ENCODE measurements around the gene PCAT6.
"Not testable (repeated sequence)": the region's sequence is repeated elsewhere in the genome, so short reads cannot be mapped to it uniquely, and the experiment has no call there.

Gene PCAT6

DNA sequence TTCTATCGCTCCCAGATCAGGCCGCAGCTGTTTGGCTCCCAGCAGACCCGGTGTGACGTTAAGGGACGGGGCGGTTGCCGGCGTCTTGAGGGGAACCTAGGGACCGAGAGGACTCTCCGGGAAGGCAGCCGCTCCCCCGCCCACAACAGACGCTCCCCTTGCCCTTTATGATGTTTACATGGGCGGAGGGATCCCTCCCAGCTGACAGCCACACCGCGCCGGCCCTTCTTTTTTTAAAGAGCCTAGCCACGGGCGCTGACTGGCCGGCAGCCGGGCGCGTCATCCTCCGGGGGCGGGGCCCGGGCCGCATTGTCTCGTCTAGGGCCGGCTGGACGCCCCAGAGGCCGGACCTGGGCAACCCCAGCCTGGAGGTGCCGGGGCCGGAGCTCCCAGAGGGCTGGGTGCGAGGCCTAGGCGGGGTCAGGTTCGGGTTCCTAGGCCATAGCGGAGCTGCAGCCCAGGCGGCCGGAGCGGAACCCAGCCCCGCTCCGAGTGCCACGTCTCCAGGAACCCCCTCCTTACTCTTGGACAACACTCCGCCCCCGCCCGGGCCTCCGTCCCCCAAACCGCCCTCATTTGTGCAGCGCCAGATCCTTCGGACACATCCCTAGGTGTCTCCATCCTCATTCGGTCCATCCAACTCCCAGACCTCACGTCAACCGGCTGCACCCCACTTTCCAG is at the start of gene PCAT6:
Gene PCAT6 (plus strand): TSS at position 340 of the 681 bp plus-strand sequence.
- peak; percentile 68 for DNase-seq

DNA sequence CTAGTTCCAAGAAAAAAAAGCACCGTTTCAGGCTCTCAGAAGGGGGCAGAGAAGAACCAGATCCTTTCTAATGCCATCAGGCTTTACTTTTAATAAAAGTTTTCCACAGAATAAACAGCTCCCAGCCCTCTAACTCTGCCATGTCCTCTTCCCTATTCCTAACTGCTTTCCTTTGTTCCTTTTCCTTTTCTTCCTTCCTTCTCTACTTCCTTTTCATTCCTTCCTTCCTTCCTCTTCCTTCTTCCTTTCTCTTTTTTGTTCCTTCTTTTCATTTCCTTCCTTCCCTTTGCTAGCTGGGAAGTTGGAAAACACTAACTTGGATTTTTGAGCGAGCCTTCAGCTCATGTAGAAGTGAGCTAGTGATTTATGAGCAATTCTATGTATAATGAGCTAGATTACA is 48.7 kb upstream of the PCAT6 start:
- no peak for DNase-seq

DNA sequence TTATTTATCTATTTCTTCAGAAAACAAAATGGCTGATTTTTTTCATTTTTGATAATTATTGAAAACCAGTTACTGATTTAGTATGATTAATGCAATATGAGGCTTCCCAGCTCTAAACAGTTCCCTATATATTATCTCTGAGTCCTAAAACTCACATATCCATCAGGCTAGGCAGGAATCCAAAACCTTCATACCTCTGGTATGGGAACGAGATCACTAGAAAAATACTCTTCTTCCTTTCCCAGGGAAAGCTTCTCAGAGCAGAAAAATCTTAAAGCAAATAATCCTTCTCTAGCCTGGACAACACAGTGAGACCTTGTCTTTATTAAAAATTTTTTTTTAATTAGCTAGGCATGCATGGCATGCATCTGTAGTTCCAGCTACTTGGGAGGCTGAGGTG is 45.0 kb upstream of the PCAT6 start:
- no peak for DNase-seq

DNA sequence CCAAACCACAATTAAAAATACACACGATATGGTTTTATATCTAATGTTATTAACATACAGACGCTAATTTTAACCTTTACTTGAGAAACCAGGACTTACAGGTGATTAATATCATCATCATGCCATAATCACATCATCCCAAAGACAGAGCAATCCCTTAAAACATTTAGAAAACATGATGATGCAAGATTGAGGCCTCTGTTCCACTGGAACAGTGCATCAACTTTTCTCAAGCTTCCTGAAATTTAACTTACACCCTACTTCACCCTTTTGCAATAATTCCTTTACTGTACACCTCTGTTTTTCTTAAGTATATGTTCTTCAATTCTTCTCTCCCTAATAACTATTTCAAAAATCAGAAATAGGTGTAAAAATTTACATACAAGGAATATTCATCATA is 40.6 kb upstream of the PCAT6 start:
- no peak for DNase-seq

DNA sequence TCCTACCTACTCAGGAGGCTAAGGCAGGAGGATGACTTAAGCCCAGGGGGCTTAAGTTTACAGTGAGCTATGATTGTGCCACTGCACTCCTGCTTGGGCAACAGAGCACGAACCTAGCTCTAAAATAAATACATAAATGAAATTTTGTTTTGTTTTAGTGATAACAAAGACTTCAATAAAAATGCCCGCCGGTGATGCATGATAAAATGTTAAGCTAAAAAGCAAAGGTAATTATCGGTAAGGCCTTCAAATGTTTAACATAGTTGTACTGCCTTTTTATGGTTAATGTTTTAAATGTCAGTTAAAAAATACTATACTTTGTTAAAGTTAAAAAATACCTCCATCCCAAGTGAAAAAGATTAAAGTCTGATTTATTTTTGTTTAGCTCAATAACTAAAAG is 29.6 kb upstream of the PCAT6 start:
- DNase-seq: no peak

DNA sequence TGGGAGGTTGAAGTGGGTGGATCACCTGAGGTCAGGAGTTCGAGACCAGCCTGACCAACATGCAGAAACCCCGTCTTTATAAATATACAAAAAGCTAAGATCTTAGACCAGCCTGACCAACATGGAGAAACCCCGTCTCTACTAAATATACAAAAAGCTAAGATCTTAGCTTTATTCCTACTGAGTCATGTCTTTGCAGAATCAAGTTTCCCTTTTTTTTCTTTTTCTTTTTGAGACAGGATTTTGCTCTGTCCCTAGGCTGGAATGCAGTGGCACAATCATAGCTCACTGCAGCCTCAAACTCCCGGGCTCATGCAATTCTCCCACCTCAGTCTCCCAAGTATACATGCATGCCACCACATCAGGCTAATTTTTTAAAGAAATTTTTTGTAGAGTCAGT is 23.9 kb upstream of the PCAT6 start:
- DNase-seq: no peak

DNA sequence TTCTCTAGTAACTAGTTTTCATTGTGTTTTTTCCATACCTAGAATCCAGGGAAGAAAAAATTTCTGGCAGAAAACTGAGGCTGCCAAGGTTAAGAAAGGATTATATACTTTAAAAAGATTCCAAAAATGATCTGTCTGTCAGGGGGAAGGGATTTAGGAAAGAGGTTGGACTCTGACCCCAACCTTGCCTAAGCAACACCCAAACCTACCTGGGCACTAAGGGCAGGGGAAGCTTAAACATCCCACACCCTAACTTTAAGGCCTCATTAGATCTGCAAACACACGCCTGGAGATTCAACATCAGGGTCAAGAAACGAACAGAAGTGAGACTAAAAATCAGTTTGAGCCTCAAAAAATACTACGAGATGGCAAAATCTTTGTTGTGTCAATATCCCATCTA is 22.0 kb upstream of the PCAT6 start:
- DNase-seq: no peak

DNA sequence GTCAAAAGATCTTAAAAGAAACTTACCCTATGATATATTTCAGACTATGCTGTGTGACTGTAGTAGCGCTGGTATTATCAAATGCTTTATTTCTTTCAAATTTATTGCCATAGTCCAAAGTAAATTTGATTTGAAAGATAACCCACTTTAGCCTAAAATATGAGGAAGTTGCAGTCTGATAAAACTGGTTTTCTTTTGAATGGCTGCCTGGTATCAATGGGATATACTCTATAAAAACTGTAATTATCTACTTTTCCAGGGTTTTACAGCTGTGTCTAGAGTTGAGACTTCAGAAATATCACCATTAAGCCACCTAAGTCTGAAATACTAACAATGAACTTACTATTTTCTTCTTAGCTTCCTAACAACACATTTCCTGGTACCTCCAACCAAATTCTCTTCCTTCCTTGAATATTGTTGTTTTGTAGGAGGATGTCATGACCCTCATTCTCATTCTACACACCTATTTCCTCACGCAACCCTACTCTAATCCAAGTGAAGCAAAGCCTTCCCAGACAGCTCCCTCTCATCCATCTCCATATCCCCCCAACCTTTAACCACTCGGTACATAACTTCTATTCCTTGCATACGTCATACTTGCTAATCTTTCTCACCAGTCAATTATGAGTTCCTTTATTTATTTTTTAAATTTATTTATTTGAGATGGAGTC is 19.5 kb upstream of the PCAT6 start:
- no peak for DNase-seq

DNA sequence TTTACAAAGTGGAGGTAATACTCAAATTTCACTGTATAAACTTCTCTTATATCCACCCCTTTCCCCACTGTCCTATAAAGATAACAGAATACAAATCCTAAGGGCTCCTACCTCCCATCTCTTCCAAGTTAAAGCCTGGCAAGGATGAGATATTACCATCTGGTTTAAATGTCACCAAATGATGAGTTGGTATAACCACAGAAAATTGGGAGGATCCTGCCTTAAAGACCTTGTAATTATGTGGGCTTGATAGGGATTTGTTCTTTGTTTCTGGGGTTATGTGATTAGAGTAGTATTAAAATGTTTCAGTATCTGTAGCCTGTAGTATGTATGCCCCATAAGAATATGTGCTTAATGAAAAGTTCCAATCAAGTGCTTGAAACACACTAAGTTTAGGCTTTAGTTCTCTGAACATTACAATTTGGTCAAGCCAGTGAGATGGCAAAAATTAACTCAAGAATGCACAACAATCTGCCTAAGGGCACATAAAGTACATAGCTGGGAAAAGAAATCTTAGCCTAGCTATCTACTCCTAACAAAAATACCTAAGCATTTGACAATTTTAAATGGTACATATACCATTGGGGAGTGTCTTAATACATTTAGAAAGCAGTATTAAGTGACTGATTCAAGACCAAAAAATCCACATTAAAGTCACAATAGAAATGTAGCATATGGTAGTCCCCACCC is 16.6 kb upstream of the PCAT6 start:
- DNase-seq: no peak

DNA sequence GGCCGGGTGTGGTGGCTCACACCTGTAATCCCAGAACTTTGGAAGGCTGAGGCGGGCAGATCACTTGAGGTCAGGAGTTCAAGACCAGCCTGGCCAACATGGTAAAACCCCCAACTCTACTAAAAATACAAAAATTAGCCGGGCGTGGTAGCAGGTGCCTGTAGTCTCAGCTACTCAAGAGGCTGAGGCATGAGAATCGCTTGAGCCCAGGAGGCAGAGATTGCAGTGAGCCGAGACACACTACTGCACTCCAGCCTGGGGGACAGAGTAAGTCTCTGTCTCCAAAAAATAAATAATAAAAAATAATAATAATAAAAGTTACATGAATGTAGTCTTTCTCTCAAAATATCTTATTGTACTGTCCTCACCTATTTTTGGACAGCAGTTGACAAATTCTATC is 15.8 kb upstream of the PCAT6 start:
- DNase-seq: not testable (repeated sequence)

DNA sequence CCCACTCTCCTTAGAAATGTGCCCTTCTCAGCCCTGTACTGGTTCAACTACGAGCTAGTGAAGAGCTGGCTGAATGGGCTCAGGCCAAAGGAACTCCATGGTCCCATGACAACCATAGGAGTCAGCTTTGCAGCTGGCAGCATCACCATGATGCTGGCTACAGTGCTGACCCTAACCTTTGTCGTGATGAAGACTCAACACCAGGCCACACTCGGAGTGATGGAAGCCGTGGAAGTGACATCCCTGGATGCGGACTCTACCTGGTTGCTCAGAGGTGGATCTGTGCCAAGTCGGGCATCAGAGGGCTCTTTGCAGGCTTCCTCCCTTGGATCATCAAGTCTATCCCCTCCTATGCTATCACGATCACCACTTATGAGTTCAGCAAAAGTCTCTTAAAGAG is 14.1 kb upstream of the PCAT6 start:
- no peak for DNase-seq

DNA sequence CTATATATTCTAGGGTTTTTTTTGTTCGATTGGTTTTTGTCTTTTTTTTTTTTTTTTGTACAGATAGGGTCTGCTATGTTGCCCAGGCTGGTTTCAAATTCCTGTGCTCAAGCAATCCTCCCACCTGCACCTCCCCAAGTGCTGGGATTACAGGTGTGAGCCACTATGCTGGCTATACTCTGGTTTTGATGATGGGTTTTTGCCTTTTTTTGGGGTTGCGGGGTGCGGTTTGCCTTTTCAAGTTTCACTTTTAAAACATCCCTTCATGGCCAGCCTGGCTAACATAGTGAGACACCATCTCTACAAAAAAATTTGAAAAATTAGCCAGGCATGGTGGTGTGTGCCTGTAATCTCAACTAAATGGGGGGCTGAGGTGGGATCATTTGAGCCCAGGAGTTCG is 12.5 kb upstream of the PCAT6 start:
- DNase-seq: no peak

DNA sequence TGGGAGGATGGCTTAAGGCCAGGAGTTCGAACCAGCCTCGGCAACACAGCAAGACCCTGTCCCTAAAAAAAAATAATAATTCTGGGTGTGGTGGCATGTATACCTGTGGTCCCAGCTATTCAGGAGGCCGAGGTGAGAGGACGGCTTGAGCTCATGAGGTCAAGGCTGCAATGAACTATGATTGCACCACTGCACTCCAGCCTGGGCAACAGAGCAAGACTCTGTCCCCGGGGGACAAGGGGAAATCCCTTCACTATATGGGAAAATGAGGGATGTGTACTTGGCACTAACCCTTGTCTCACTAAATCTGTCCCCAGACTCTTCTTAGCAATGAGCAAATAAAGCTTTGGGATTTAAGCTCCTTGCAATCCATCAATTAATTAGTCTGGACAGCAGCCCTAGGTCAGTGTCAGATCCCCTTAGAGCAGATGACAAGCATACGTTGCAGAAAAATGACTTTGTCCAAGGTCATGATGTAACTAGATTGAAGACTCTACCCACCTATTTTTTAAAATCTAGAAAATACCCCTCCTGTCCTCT is 11.9 kb upstream of the PCAT6 start:
- DNase-seq: no peak

DNA sequence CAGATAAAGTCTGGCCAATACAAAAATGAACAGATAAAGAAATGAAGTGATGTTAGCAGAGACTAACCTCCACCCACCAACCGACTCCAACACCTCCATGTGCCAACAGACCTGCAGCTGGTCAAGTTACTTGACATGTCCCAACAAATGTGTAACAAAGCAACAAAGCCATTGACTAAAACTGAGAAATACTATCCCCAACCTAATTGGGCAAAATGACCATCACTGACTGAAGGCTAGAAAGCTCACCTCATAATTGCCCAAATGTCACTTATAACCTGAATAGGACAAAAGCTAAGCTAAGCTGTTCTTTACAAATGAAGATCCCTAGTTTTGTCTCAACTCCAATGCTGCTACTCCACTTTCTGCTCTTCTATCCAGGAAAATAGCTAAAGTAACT is 10.0 kb upstream of the PCAT6 start:
- no peak for DNase-seq

DNA sequence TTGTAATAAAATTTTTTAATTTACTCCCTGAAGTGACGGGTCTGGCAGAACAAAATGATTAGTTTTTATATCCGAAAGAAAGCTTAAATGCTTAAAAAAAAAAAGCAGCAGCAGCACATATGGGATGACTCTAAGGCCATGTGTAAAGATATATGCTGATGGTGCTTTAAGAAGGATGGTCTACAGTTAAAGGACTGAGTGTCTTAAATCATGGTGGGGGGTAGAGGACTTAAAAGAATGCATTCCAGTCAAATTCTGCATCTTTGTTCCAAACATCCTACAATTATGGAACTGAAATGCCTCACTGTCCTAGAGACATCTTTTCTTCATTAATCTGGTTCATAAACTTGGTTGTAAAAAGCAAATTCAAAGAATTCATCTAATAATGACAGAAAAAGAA is 9.6 kb upstream of the PCAT6 start:
- DNase-seq: no peak

DNA sequence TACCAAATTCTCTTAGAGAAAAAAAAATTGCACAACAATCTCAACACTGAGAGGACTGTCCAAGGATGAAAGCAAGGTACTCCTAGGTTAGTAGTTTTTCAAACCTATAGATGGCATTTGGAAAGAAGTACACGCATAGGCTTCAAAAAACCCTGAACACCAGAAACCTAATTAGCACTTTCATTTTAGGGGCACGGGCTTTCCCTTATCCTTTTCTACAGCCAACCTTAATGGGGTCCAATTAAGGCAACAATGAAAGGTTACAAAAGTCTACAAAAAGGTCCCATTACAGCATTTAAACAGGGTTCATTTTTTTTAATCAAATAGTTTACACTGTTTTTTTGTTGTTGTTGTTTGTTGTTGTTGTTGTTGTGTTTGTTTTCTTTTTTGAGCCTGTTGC is 8.7 kb upstream of the PCAT6 start:
- DNase-seq: no peak

DNA sequence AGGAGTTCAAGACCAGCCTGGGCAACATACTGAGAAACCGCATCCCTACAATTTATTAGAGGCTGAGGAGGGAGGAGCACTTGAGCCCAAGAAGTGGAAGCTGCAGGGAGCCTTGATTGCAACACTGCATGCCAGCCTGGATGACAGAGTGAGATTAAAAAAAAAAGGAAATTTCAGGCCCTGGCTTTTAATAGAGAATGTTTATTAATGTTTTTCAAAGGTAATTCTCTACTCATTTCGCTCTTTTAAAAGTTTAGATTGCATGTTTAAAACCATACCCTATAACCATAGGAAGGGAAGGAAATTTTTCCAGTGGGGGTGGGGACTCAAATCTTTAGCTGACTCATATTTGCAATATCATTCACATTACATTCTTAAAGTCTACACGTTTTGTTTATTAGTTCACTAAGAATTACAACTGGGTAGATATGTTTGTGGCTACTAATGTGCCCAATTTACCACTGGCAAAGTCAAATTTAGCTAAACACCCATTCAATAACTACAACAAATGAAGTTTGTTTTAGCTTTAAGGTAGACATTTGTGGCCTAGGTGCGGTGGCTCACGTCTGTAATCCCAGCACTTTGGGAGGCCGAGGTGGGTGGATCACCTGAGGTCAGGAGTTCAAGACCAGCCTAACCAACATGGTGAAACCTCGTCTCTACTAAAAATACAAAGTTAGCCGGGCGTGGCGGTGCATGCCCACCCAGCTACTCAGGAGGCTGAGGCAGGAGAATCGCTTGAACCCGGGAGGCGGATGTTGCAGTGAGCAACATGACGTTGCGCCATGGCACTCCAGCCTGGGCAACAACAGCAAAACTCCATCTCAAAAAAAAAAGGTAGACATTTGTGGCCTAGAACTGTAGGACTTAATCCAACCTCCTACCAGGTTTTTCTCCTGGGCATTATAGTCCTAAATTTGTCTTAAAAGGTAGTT is 7.5 kb upstream of the PCAT6 start:
- DNase-seq: no peak

DNA sequence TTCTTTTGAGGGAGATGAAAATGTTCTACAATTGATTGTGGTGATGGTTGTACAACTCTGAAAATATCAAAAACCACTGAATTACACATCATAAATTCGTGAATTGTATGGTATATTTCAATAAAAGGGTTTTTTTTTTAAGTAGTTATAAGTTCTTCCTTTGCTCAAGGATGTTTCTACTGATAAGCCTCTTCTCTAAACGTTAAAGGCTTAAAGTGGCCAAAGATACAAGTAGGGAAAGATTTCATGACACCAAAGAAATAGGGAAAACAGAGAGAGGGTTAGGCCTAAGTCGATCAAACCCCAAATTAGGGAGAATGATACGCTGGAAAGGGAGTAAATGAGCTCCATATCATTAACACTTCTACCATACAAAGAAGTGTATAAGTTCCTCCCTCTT is 6.6 kb upstream of the PCAT6 start:
- no peak for DNase-seq

DNA sequence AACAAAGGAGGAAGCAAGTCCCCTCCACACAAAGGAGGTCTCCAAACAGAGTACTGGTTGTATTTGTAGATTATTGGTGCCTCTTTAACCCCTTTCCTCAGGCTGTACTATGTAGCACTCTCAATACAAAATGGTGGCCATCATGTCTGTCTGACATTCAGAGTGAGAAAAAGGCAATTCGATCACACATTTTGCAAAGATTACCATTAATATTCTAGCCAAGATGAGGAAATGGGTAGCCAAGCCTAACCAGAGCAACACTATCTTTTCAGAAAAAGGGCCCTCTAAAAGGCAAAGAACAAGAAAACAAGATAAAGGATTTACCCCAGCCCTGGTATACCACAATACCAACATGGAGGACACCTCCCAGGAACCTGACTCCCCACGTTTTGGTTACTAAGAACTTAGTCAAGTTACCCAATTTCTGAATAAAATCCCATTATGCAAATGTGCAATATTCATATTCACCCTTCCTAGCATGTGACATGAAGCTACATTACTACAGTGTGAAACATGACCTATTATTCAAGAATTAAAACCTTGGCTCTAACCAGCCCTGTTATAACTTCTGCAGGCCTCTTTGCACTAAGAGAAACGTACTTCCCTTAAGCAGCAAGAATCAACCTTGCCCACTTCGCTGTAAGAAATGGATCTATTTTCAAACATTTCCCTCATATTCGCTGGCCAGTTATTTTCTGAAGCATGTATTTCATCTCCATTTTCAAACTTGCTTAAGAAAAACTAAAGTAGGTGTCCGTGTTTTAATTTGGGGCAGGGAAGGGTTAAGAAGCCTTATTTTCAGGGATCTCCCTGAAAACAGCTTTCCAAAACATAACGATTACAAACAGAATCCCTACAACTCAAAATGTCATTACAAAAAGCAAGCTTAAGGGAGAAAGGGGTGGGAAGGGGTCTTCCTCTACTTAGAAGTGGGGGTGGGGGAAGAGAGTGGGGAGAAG is 4.6 kb upstream of the PCAT6 start:
- no peak for DNase-seq

DNA sequence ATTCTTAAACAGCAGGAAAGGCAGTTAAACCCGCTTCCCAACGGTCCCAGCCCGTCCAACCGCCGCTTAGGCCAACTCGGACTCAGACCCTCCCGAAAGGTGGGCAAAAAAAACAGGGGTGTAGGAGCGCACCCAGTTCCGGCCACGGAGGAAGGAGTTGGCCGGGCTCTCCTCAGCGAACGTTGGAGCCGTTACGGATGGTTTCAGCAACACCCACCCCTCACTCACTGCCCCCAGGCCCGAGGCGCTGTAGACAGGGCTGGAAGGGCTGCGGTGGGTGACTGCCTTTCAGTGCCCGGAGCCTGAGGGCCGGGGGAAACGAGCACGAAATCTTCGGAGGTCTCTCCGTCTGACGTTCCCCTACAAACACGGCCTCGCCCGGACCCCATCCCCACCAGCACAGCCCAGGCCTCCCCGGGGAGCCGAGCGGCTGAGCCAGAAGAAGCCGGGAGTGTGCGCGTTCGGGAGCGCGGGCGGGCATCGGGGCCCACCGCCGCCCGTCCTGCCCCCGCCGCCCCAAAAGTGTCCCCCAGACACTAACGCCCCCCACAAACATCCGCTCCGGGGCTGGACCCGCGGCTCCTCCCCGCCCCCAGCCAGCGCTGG is 3.8 kb upstream of the PCAT6 start:
- DNase-seq: no peak

DNA sequence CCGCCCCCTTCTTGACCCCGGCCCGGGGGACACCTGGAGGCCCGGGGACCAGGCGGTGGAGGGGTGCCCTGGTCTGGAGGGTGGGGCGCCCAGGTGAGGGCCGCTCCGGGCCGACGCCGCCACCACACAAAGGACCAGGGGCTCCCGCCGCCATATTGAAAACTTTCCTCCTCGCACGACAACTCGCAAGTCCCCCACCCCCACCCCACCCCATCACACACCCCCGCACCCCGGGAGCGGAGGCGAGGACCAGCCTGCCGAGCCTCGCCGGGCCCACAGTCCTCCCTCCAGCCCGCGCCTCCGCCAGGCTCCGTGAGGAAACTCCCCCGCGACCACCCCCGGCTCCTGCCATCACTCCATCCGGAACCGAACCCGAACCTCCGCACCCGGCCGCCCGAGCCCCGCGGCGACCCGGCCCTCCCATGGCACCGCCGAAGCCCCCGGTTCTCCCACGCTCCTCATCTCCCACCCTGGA is 3.3 kb upstream of the PCAT6 start:
- no peak for DNase-seq

Data from SIG-M5 (cell line).